ENCODE data around the gene SOD3.

DNA sequence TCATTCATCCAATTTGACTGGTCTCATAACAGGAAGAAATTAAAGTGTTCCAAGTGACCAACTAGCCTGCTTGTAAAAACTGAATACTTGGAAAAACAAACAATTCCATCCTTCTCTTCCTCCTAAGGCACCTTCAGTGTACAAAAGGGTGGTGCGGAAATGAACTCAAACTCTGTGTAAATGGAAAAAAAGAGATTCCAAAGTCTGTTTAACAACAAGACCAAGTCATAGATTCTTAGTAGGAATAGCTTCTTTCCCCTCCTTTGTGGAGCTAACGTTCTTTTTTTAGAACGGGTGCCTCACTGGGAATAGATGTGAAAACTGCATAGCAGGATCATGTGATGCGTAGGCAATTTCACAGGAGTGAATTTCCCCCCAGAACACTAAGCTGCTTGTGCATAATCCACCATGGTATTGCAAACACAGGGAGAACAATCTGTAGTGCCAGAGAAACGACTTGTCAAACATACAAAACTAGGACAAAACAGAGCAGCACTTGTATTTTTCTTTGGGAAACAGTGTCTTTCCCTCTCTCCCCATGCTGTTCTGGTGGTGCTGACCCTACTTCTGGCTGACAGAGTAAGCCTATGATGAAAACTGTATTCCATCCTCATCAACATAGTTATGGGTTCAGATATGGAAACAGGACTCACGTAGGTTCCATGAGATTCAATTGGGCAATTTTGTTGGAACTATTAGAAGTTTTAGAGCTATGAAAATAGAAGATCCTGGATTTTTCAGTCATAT is 13.2 kb upstream of the SOD3 start:
- TF ChIP-seq CTCF (conservative IDR thresholded peaks at IDR 0.05; ENCODE audit: low read depth, low read length) (no peak), NFE2L2 (IDR thresholded peaks at IDR 0.05; ENCODE audit: low read depth, low read length) (no peak), RFX5 (IDR thresholded peaks at IDR 0.05; ENCODE audit: low read depth, low read length) (no peak), USF2 (IDR thresholded peaks at IDR 0.05; ENCODE audit: low read depth, low read length) (no peak), MAZ (IDR thresholded peaks at IDR 0.05; ENCODE audit: borderline replicate concordance, low read depth, low read length) (no peak), ELK1 (IDR thresholded peaks at IDR 0.05; ENCODE audit: borderline replicate concordance, low read depth, low read length) (no peak), POLR2A (IDR thresholded peaks at IDR 0.05; ENCODE audit: low read depth, low read length) (no peak), FOS (IDR thresholded peaks at IDR 0.05; ENCODE audit: low read depth, low read length) (no peak), BHLHE40 (IDR thresholded peaks at IDR 0.05; ENCODE audit: low read depth, low read length) (no peak)
